ENCODE data around the gene KAZN. TPM values are rescaled to one million over a fixed set of nuclear protein-coding genes. Genes with fewer than 3 reads are reported as not detected.

KAZN gene
- total RNA-seq, 4 donors from 2014 or later, result 9.2 to 30.6 (median 21.2) TPM

DNA sequence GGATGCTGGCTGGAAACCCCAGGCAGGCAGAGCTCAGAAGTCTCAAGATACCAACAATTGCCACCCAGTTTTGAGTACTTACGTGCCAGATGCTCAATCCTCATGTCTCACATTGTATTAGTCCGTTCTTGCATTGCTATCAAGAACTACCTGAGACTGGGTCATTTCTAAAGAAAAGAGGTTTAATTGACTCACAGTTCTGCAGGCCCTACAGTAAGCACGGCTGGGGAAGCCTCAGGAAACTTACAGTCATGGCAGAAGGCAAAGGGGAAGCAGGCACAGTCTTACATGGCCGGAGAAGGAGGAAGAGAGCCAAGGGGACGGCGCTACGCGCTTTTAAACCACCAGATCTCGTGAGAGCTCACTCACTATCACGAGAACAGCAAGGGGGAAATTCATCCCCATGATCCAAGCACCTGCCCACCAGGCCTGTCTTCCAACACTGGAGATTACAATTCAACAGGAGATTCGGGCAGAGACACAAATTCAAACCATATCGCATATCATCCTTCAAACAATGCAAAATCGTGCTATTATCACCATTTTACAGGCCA is 58.0 kb downstream of the KAZN start:
- DNase-seq (ENCODE audit: low spot score) (no peak), ATAC-seq (ENCODE audit: low FRiP score) (no peak)
- TF ChIP-seq, protein P1, sequence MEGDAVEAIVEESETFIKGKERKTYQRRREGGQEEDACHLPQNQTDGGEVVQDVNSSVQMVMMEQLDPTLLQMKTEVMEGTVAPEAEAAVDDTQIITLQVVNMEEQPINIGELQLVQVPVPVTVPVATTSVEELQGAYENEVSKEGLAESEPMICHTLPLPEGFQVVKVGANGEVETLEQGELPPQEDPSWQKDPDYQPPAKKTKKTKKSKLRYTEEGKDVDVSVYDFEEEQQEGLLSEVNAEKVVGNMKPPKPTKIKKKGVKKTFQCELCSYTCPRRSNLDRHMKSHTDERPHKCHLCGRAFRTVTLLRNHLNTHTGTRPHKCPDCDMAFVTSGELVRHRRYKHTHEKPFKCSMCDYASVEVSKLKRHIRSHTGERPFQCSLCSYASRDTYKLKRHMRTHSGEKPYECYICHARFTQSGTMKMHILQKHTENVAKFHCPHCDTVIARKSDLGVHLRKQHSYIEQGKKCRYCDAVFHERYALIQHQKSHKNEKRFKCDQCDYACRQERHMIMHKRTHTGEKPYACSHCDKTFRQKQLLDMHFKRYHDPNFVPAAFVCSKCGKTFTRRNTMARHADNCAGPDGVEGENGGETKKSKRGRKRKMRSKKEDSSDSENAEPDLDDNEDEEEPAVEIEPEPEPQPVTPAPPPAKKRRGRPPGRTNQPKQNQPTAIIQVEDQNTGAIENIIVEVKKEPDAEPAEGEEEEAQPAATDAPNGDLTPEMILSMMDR (IDR thresholded peaks at IDR 0.05), result no peak

DNA sequence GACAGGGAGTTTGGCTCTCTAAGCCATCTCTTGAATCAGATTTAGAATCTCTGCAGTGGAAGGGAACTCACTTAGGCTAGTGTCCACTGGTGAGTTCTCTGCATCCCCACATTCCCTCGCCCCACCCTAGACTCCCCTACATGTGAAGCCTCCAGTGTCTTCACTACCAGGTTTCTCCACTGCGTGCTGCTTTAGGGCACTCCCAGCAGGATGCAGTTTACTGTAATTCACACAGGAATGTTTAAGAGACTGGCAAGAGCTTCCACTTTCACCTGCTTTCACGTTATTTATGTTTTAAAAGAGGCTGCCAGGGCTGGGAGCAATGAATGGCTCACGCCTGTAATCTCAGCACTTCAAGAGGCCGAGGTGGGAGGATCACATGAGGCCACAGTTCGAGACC is 60.2 kb downstream of the KAZN start:
- TF ChIP-seq, protein P1 (IDR thresholded peaks at IDR 0.05), result no peak
- ATAC-seq (ENCODE audit: low FRiP score), result no peak
- no peak for DNase-seq (ENCODE audit: low spot score)

DNA sequence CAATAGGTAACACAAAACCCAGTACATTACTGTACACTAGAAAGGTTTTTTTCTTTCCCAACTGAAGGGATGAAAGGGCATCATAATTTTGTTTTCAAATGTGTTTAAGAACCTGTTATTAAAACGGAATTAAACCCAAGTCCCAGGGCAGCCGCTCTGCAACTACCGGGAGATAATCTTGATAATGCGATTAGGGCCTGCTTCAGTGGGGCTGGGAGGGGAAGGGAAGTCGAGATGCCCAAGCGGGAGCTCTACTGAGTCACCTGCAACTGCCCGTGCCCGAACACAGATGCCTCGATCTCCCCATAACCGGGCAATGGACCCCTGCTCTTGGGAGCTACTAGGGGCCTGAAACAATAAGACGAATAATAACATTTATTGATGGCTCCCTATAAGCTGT is 61.4 kb downstream of the KAZN start:
- TF ChIP-seq, protein P1 (IDR thresholded peaks at IDR 0.05), result no peak
- ATAC-seq (ENCODE audit: low FRiP score), result no peak

DNA sequence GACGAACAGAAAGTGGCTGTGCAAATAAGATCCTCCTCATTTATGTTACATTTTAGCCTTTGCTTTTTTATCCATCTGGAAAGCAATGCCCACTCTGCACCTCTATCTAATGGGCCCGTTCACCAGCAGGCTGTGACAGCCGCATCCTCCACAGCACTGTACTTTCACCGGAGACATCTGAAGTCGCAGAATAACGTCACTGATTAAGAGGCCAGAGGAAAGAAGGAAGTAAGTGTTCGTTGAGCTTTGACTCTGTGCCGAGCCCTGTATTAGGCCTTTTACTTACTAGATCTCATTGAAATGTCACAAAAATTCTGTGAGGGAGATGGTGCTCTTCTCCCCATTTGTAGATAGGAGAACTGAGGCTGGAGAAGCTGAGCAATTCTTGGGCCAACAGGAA is 62.3 kb downstream of the KAZN start:
- ATAC-seq (ENCODE audit: low FRiP score) (no peak), DNase-seq (ENCODE audit: low spot score) (no peak)
- TF ChIP-seq, protein P1 (IDR thresholded peaks at IDR 0.05), result no peak

More for the DNA sequence above, 61.4 kb downstream of the KAZN start:
- DNase-seq (ENCODE audit: low spot score), result no peak

DNA sequence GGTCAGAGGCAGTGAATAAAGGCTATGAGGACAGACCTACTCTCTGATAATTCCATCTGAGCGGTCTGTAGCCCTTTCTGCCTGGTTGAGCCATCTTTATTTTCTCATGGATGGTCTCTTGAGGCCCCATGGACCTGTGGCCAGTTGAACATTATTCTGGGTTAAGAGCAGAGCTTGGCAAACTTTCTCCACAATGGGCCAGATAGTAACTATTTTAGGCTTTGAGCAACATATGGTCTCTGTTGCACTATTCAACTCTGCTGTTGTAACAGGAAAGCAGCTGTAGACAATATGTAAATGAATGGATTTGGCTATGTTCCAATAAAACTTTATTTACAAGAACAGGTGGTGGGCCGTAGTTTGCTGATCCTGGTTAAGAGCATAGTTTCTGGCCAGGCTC is 62.7 kb downstream of the KAZN start:
- DNase-seq (ENCODE audit: low spot score) (no peak), ATAC-seq (ENCODE audit: low FRiP score) (no peak)
- TF ChIP-seq, protein P1 (IDR thresholded peaks at IDR 0.05), result no peak

DNA sequence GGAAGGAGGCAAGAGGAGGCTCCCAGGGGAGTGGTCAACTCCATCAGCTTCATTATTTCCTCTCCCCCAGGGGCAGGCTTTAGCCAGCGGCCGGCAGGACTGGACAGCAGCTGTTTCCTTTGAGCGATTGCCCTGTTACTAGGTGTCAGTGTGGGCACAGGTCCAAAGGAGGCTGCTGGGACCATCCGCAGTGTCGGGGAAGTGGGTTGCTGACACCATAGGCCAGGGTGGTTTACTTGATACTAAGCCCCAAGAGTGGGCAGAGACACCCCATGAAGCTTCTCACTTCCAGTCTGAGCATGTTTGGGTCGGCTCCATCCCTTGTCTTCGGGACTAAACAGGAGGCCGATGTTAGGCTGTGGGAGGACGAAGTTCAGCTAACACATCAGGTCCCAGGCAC is 63.6 kb downstream of the KAZN start:
- TF ChIP-seq, protein P1 (IDR thresholded peaks at IDR 0.05), result no peak
- DNase-seq (ENCODE audit: low spot score) (no peak), ATAC-seq (ENCODE audit: low FRiP score) (no peak)

DNA sequence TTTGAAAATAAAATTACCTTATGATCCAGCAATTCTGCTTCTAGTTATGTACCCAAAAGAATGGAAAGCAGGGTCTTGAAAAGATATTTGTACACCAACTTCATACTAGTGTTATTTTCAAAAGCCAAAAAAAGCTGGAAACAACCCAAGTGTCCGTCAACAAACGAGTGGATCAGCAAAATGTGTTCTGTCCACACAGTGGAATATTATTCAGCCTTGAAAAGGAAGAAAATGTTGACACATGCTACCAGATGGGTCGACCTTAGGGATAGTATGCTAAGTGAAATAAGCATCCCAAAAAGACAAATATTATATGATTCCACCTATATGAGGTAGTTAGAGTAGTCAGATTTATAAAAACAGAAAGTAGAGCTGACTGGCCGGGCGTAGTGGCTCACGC is 65.3 kb downstream of the KAZN start:
- ATAC-seq (ENCODE audit: low FRiP score), result no peak
- TF ChIP-seq, protein P1 (IDR thresholded peaks at IDR 0.05), result no peak
- no peak for DNase-seq (ENCODE audit: low spot score)

Data from omental fat pad (tissue), 4 donors.